Retinal pigment epithelial cell (primary cell): ENCODE measurements around the gene RUNX2.

Experiments used
- DNase-seq: peaks from one replicate; pipeline ENCODE4 v3.0.0-alpha.2; 2010; ENCODE audit warnings: low read depth
- H3K4me3 ChIP-seq: 2 replicates; pipeline ENCODE4 v1.5.1; 2011; ENCODE audit warnings: mild to moderate bottlenecking, low read length, control low read depth, moderate library complexity
- CTCF ChIP-seq: conservative IDR thresholded peaks from 2 replicates; pipeline ENCODE4 v1.5.1; 2011; ENCODE audit warnings: low read depth, low read length, control low read depth, inconsistent platforms

RUNX2 gene

GRCh38 chr6:45513843-45514242, 185.7 kb downstream of the RUNX2 start:
- DNase-seq: no peak
- TF ChIP-seq CTCF: no peak
- H3K4me3 ChIP-seq: no peak overlapping the region

- no peak for TF ChIP-seq CTCF
- no peak overlapping the region for H3K4me3 ChIP-seq
- DNase-seq: no peak
Measured at GRCh38 chr6:45514454-45515230, 186.5 kb downstream of the RUNX2 start.

GRCh38 chr6:45518013-45518720, 190.0 kb downstream of the RUNX2 start:
- DNase-seq: no peak

GRCh38 chr6:45521226-45521625, 193.1 kb downstream of the RUNX2 start:
- TF ChIP-seq CTCF: no peak
- H3K4me3 ChIP-seq: no peak overlapping the region
- DNase-seq: no peak

More at GRCh38 chr6:45518013-45518720, 190.0 kb downstream of the RUNX2 start:
- no peak for TF ChIP-seq CTCF
- no peak overlapping the region for H3K4me3 ChIP-seq

GRCh38 chr6:45522486-45522885, 194.4 kb downstream of the RUNX2 start:
- no peak overlapping the region for H3K4me3 ChIP-seq
- TF ChIP-seq CTCF: no peak
- no peak for DNase-seq

- no peak for TF ChIP-seq CTCF
- no peak overlapping the region for H3K4me3 ChIP-seq
- no peak for DNase-seq
Measured at GRCh38 chr6:45527210-45527609, 199.1 kb downstream of the RUNX2 start.
